DOHH2 (cell line): ENCODE measurements around the gene SMIM45.

Experiments
- CTCF ChIP-seq: fragments of 200-600 bp; sonication (generic); IDR thresholded peaks from one replicate; pipeline ENCODE4 v1.5.1; 2014; ENCODE audit warnings: antibody characterized with exemption, mild to moderate bottlenecking, low read depth, low read length; ENCODE audit not compliant: poor library complexity, severe bottlenecking
- EZH2phosphoT487 ChIP-seq: fragments of 200-600 bp; sonication (generic); IDR thresholded peaks from 2 replicates; pipeline ENCODE4 v1.6.1; 2017; ENCODE audit warnings: borderline replicate concordance, mild to moderate bottlenecking, antibody characterized with exemption, low read length, moderate library complexity, mixed read lengths

- TF ChIP-seq CTCF (no peak), EZH2phosphoT487 (no peak)
Measured at GRCh38 chr22:42007922-42008321, 56.0 kb downstream of the SMIM45 start.
